ENCODE data around the gene ST3GAL4.

DNA sequence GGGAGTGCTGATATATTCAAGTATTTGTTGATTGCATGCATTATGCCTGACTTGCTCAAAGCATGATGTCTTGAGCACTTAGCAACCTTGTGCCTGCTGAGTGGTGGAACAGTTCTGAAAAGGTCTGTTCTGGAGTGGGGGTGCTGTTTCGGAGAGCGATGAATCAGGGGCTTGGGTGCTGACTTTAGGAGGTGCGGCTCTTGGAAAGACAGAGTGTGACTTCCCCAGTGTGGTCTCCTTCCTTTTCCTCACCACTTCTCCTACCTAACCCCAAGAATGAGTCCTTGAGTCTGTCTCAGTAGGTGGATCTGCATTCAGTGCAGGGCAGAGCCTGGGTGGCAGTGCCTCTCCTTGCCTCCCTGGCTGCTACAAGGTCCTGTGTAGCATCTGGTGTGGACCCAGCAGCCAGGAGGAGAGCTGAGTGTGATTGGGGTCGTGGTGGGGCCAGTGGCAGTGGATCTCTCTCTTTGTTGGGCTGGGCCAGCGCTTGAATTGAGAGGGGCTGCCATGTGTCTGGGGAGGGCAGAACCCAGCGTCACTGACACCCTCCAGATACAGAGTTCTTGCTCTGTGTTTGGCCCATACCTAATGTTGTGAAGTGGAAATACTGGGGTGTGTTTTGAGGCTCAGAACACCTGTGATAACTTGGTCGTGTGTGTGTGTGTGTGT is 35.9 kb downstream of the ST3GAL4 start:
- TF ChIP-seq EP300 (IDR thresholded peaks at IDR 0.05; ENCODE audit: borderline replicate concordance) (no peak), TAF1 (IDR thresholded peaks at IDR 0.05; ENCODE audit: low read depth) (no peak), YY1 (IDR thresholded peaks at IDR 0.05; ENCODE audit: low read depth) (no peak), RAD21 (IDR thresholded peaks at IDR 0.05; ENCODE audit: low read depth) (no peak), EGR1 (IDR thresholded peaks at IDR 0.05) (no peak), TEAD4 (IDR thresholded peaks at IDR 0.05) (no peak), FOXM1 (IDR thresholded peaks at IDR 0.05; ENCODE audit: borderline replicate concordance, low read depth) (no peak)
- TF ChIP-seq, protein P1, sequence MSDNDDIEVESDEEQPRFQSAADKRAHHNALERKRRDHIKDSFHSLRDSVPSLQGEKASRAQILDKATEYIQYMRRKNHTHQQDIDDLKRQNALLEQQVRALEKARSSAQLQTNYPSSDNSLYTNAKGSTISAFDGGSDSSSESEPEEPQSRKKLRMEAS (IDR thresholded peaks at IDR 0.05) = no peak
- TF ChIP-seq, protein P2, sequence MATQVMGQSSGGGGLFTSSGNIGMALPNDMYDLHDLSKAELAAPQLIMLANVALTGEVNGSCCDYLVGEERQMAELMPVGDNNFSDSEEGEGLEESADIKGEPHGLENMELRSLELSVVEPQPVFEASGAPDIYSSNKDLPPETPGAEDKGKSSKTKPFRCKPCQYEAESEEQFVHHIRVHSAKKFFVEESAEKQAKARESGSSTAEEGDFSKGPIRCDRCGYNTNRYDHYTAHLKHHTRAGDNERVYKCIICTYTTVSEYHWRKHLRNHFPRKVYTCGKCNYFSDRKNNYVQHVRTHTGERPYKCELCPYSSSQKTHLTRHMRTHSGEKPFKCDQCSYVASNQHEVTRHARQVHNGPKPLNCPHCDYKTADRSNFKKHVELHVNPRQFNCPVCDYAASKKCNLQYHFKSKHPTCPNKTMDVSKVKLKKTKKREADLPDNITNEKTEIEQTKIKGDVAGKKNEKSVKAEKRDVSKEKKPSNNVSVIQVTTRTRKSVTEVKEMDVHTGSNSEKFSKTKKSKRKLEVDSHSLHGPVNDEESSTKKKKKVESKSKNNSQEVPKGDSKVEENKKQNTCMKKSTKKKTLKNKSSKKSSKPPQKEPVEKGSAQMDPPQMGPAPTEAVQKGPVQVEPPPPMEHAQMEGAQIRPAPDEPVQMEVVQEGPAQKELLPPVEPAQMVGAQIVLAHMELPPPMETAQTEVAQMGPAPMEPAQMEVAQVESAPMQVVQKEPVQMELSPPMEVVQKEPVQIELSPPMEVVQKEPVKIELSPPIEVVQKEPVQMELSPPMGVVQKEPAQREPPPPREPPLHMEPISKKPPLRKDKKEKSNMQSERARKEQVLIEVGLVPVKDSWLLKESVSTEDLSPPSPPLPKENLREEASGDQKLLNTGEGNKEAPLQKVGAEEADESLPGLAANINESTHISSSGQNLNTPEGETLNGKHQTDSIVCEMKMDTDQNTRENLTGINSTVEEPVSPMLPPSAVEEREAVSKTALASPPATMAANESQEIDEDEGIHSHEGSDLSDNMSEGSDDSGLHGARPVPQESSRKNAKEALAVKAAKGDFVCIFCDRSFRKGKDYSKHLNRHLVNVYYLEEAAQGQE (IDR thresholded peaks at IDR 0.05; ENCODE audit: low read depth) = no peak

All from Ishikawa (cell line).